Left kidney (tissue), 2 donors: ENCODE measurements around the gene CTNNBL1. TPM values are rescaled to one million over a fixed set of nuclear protein-coding genes. Genes with fewer than 3 reads are reported as not detected.
"Not testable (repeated sequence)": the region's sequence is repeated elsewhere in the genome, so short reads cannot be mapped to it uniquely, and the experiment has no call there.

Experiments used
- DNase-seq: peaks from one replicate; pipeline ENCODE4 v3.0.0-alpha.2; 2013
- polyA plus RNA-seq: library from polyadenylated mRNA; unstranded; fragments of 120-200 nt; gene quantifications from one replicate; pipeline ENCODE4 v1.2.1, GENCODE V29; 2013; ENCODE audit not compliant: insufficient read length

CTNNBL1 gene
- polyA plus RNA-seq, 1 donor: 51.5 TPM

DNA sequence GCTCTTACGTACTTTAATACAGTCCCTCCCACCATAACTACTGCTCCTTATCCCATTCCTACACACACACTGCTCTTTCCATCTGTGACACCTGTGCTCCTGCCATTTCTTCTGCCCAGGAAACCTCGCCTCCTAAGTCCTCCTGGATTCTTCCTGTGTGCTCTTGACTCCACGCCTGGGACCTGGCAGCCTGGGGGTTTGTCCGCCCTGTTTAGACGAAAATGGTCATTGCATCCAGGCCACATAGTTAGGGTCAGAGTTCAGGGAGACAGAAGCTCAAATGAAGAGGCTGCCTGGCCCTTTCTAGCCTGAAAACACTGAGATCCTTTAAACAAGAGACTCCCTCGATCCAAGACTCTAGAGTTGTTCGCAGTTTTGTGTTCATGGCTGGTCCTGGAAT lies 17.4 kb upstream of the CTNNBL1 start:
- no peak for DNase-seq

DNA sequence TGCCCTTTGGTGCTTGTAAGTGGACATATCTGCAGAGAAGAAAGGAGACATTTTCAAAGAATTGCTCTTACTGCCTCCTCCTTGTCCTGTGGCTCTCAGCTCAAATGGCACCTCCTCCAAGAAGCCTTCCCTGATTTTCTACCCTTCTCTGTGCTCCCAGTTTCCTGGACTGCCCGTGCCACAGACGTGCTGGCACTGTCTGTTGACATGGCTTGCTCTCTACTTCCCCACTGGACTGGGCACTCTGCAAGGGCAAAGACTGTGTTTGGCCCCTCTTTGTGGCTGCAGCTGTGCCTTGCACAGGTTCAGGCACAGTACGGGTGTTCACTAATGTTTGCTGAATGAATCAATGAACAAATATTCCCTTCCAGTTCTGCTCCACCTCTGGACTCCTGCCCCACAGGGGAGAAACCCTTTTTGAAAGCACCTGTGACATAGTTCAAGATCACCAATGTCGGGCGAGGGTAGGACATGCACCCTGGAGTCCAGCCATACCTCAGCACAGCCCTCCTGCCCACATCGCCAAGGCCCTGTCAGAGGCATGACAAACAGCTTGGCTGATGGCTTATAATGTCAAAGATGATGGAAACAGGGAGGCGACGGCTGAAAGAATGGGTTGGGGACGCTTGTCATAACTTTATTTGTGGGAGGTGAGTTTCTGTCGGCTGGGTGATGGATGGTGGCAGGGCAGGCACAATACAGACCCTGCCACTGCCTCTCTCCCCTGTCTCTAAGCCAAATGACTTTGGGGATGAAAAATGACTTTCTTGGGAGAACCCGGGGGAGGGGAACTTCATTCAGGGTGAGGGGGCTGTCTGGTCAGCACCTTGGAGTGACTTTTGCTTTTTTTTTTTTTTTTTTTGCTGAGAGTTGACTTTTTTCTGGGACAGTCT lies 15.6 kb upstream of the CTNNBL1 start:
- no peak for DNase-seq

DNA sequence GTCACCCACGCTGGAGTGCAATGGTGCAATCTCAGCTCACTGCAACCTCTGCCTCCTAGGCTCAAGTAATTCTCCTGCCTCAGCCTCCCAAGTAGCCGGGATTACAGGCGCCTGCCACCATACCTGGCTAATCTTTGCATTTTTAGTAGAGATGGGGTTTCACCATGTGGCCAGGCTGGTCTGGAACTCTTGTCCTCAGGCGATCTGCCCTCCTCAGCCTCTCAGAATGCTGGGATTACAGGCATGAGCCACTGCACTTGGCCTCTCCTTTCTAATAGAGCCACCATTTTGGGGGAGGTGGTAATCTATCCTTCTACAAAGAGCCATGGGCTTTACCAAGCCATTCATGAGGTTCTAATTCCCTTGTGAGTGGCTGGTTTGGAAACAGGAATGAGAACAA lies 14.1 kb upstream of the CTNNBL1 start:
- DNase-seq: not testable (repeated sequence)

DNA sequence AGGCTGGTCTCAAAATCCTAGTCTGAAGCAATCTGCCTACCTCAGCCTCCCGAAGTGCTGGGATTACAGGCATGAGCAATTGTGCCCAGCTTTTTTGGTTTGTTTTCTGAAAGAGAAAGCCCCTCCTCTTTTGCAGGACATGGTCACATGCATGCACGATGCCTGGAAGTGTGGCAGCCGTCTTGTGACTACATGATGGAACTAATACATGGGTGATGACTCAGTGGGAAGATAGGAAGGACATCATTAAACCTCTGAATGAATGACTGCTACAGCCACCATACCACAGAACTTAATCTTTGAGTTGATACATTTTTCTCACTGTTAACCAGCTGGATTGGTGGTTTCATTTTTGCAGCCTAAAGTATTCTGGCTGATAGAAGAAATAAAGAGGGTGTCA lies 13.4 kb upstream of the CTNNBL1 start:
- DNase-seq: no peak

DNA sequence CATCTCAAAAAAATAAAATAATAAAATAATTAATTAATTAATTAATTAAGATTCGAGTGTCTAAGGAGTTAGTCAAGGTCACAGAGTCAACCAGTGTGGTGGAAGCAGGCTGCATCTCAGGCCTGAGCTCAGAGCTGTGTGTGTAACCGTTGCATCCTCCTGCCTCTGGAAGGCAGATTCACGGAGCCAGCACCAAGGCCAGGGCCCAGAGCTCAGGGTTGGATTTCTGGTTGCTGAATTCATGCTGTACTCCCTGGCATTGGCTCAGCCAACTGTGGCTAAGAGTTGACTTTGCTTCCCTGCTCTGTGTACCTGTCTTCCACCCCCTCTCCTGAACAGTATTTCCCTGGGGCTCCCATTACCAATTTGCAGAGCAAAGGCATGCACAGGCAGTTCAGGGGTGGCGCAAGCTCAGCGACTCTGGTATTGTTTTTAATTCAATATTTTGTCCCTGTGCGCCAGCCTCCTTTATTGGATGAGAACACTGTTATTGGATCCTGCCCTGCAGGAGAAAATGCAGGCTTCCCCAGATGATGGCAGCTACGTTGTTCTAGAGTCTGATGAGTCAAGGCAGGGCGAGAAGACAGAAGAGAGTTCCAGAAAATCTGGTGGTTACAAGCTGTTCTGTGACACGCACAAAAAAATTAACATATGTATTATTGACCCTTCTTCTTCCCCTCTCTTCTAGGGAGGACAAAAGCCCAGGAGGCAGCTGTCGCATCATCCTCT lies 12.3 kb upstream of the CTNNBL1 start:
- DNase-seq: no peak

DNA sequence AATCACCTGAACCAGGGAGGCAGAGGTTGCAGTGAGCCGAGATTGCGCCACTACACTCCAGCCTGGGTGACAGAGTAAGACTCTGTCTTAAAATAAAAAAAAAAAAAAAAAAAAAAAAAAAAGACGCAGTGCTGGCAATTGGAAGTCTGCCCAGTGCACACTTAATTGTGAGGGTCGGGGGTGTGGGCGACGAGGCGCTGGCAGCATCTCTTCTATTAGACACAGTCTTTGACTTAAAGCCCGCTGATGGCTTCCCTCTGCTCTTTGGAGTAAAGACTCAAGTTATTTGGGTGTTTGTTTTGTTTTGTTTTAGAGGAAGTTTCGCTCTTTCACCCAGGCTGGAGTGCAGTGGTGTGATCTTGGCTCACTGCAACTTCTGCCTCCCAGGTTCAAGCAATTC lies 10.7 kb upstream of the CTNNBL1 start:
- DNase-seq: not testable (repeated sequence)

DNA sequence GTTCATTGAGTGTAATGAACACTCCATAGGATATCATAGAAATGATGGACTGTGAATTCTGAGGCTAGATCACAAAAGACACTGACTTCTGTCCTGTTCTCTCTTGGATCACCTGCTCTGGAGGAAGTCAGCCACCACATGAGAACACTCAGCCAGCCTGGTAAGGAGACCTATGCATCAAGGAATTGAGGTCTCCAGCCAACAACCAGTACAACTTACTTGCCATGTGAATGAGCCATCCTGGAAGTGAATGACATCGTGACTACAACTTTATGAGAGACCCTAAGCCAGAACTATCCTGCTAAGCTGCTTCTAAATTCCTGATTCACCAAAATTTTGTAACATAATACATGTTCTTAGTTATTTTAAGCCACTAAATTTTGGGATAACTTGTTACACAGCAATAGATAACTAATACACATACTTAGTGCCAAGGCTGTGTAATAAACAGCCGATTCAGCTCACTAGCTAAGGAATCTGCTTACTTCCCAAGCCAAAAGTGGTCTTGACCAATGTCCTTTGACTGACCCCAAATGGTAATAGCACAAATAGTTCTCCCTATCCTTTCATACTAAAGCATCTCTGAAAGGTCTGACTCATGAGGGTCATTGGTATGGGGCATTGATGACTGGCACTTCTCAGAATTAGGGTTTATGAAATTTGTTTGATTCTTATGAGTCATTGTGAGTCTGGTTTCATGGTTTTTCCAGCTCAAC lies 6.9 kb upstream of the CTNNBL1 start:
- DNase-seq: no peak

DNA sequence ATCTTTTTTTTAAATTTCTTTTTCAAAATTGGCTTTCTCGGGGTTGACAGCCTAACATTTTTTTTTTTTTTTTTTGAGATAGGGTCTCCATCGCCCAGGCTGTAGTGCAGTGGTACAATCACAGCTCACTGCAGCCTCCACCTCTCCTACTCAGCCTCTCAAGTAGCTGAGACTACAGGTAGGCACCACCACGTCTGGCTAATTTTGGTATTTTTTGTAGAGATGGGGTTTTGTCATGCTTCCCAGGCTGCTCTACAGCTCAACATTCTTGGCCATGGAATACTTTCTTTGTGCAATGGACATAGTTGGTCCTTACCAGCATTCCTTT lies 6.4 kb upstream of the CTNNBL1 start:
- no peak for DNase-seq

DNA sequence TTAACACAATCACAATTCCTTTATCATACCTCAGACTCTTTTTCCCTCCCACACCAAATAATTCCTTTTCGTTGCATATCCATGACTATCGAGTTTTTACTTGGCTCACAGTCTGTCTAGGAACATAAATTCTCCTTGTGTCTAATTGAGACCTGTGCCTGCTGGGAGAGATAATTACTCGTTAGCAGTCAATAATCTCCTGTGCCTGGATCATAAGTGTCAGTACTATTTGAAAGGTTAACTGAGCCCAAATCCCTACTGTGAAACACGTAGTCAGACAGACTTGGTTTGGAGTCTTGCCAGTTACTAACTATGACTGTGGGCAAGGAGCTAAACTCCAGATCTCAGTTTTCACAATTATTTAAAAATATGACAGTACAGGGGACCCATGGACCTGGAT lies 5.7 kb upstream of the CTNNBL1 start:
- DNase-seq: no peak

DNA sequence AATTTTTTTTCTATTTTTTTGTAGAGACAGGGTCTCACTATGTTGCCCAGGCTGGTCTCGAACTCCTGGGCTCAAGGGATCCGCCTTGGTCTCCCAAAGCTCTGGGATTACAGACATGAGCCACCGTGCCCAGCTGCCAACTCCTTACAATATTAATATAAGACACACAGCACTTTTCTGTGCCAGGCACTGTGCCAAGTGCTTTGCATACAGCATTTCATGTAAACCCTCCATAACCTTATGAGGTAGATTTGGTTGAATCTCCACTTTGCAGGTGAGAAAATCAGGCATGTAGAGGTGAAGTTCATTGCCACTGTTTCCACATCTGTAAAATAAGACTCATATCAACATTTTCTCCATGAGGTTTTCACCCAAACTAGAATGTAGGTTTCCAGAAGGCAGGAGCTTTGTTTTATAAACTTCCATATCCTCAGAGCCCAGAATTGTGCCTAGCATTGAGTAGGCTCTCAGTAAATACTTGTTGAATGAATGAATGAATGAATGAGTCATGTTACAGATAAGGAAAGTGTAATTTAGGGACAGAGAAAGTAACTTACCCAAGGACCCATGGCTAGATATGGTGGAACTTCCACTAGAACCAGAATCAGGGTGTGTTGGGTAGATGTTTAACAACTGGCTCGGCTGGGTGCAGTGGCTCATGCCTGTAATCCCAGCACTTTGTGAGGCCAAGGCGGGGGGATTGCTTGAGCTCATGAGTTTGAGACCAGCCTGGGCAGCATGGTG lies 3.0 kb upstream of the CTNNBL1 start:
- DNase-seq: no peak

DNA sequence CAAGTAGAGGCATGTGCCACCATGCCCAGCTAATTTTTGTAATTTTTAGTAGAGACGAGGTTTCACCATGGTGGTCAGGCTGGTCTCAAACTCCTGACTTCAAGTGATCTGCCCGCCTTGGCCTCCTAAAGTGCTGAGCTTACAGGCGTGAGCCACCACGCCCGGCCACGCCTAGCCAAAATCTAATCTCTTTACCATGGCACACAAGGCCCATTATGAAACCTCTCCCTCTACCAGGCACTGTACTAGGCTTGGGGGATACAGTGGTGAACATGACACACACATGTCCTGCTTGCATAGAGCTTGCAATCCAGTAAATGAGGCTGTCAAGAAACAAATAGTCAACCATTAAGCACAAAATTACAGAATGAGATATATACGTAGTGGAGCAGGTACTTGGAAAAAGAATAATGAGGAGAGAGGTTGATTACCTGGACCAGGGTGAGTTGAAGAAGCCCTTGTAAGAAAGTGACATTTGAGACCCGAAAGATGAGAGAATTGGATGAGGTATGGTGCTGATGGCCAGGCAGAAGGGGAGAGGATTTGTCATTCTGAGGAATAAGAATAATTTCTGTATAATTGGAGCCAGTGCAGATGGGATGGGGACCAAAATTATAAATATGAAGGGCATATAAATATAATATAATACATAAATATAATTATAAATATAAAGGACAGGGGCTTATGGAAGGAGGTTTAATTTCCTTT lies 1.2 kb upstream of the CTNNBL1 start:
- DNase-seq: no peak

DNA sequence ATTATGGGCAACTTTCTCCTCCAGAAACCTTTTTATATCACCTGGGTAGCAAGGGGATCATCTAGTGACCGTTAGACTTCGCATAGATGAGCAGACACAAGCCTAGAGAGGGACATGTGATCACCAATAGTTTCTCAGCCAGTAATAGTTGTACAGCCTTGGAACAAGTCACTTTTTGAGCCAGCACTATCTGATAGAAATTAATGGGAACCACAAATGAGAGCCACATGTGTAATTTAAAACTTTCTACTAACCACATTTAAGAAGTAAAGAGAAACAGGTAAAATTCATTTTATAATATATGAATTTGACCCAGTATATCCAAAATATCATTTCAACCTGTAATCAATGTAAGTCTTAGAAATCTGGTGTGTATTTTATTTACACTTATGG lies 592 bp upstream of the CTNNBL1 start:
- DNase-seq: no peak

DNA sequence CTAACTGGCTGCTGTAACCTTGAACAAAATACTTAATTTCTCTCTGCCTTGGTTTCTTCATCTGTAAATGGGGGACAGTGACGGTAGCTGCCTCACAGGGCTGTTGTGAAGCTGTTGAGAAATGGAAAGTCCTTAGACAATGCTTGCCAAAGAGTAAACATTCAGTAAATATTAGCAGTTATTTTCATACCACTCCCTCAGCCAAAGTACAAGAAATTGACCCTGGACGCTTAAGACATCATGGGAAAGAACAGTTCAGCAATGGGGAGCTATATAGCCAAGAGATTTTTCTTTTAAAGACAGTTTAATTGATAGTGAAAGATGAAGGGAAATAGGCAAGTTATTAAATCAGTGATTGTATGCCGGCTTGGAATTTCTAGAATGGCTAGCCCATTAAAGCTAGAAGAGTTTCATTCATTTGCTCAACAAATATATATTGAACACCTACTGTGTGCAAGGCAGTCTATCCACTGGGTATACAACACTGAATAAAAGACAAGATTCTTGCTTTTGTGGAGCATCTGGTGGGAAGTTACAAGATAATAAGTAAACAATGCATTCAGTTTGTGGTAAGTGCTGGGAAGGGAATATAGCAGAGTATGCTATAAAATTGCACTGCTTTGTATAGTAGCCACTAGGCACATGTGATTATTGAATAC lies 2.0 kb downstream of the CTNNBL1 start:
- DNase-seq: no peak

DNA sequence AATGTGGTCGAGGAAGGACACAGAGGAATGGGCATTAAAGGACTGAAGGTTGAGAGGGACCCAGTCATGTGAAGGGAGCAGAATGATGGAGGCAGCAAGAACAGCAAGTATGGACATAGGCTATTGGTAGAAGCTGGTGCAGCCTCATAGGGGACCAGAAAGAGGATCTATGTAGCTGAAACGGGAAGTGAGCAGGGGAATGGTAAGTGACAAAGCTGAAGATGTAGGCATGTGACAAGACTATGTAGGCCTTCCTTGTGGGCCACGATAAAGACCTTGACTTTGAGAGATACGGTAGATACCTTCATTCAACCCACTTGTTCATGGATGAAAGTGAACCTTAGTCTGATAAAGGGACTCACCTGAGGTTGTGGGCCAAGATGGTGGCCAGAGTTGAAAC lies 3.5 kb downstream of the CTNNBL1 start:
- DNase-seq: no peak

DNA sequence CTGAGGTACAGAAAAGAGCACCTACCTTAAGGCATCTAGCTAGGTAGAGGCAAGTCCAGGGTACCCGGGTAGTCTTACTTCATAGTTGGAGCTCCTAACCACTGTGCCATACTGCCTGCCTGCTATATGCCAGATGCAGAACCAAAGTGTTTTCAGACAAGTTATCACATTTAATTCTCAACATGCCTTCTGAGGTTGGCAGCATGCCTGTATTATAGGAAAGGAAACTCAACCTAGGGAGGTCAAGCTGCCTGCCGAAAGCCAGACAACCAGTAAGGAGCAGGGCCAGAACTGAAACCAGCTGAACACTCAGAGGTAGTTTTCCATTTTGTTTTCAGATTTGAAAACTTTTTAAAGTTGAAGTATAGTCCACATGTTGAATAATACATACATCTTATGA lies 5.4 kb downstream of the CTNNBL1 start:
- no peak for DNase-seq

DNA sequence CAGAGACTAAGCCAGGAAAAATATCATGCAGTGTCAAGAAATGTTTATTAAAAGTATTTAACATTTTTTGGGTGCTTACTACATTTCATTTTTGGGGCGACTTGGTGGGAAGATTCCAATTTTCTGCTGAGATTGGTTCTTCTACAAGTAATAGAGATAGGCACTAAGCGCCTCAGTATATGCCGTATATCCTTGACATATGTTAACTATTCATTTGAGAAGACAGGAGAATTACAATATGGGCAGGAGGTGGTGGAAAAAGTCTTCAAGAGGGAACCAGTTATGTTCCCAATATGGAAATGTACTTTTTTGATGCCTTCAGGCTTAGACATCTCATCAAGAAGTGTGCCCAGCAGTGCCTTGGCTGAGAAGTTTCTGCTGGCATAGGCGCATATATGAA lies 6.5 kb downstream of the CTNNBL1 start:
- DNase-seq: no peak

DNA sequence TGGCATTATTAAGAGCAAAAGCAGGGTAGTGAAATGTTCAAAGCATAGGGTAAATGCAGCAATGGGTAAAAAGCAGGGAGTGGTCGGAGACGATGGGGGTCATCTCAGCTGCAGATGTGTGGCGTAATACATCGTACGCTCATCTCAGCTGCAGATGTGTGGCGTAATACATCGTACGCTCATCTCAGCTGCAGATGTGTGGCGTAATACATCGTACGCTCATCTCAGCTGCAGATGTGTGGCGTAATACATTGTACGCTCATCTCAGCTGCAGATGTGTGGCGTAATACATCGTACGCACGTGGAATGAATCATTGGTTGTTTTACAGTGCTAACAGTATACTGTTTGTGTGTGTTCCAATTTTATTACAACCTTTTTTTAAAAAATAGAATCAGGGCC lies 7.8 kb downstream of the CTNNBL1 start:
- not testable (repeated sequence) for DNase-seq

DNA sequence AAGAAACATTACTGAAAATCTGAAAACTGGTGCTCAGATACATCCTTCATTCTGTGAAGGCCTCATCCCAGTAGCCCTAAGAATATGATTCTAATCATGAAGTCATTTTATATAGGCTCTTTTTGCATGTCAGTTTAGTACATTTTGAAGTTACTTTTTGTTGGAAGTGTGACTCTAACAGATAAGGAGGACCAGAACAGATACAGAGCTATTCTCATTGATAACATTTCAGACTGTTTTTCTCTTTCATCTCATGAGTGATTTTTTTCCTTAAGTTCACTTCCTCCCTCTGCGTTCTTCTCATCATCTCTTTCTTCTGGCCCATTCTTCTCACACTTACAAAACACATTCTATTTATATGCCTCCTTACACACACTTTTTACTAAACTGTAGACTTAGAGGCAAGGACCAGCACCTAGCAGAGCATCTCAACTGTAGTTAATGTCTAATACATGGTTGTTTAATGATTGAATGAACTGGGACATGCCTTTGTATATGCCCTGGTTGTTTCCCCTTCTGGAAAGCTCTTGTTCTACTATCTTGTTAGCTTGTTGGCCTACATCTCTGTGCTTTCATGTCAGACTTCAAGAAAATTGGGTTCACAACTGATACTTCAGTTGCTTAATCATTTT lies 8.7 kb downstream of the CTNNBL1 start:
- no peak for DNase-seq

DNA sequence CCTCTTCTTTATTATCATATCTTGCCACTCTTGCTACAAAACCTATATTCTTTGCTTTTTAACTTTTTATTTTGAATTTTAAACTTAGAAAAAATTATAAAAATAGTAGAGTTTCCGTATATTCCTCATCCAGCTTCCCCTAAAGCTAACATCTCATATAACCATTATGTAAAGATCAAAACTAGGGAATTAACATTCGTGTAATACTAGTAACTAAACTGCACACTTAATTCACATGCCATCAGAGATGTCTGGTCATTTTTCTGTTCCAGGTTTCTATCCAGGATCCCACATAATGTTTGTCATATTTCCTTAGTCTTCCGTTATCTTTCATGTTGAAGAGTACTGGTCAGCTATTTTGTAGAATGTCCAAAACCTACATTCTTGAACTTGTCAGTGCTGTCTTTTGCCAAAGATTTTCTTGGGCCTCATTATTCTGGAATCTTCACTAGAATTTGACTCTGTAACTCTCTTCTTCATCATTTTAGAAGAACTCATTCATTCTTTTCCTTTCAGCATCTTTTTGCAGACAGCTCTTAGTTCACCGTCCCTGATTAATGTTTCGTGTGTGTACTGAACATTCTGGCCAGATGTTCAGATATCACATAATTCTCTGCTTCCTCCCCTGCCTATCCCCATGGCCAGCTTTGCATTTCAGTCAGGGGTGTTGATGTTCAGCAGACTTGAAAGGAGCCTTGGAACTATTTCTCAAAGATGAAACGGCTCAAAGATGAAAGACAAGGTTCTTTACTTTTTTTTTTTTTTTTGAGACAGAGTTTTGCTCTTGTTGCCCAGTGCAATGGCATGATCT lies 9.4 kb downstream of the CTNNBL1 start:
- DNase-seq: no peak

DNA sequence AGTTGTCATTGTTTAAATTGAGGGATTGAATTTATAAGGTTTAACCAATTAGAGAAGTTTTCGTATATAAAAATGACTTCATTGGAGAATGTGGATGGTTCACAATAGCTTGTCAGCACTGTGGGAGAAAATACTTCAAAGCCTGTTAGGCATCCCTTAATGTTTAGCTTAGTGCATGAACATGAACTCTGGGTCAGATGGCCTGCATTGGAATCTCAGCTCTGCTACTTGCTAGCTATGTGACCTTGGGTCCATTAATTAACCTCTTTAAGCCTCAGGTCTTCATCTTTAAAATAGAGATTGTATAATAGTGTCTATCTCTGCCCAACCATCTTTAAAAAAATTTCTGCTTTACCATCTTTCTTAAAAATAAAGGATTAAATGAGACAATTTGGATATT lies 11.1 kb downstream of the CTNNBL1 start:
- DNase-seq: no peak
